ENCODE results near the gene TRIM41. TPM values are rescaled to one million over a fixed set of nuclear protein-coding genes. Genes with fewer than 3 reads are reported as not detected.
A peak's percentile ranks its signal among the peaks of the same experiment; 100 is the strongest.

TRIM41 gene
- total and polyA plus RNA-seq, 2 of the 13 experiments (the other 11 are each of a cell fraction or from before 2014, with no cell fraction given), result 10.2 to 16.7 TPM

DNA sequence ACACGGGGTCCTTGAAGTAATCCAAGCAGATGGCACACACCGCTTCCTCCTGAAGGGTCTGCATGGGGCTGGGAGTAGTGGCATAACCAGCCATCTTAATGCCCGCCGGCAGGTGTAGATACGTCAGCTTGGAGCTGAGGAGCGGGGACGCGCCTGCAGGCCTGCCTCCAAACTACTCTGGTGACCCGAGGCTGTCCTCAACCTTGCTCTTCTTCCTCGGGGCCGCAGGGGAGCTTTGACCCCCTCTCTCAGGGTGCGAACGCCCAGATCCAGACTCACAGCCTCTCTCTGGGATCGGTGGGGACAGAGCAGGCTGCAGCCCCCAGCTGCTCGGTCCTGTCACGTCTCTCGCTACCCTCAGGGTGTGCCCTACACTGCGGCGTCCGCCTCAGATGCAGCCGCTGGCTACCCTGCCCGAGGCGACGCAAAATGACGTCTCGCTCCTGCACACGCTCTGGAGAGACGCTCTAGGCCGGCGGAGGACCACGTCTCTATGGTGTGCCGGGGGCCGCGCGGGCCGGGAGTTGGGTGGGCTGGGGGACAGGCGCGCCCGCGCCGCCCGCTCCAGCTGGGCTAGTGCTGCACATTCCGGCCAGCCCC is 37.7 kb downstream of the TRIM41 start, which contains the start of gene TRIM52 (continued):
- TF ChIP-seq, protein P1, sequence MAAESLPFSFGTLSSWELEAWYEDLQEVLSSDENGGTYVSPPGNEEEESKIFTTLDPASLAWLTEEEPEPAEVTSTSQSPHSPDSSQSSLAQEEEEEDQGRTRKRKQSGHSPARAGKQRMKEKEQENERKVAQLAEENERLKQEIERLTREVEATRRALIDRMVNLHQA (CRISPR knock-in tag; IDR thresholded peaks at IDR 0.05), result no peak
- TF ChIP-seq HIC2 (CRISPR knock-in tag; IDR thresholded peaks at IDR 0.05; ENCODE audit: low read depth) (0 out of 2 replicates have a peak, but pooled peaks have one; percentile 59), ZNF256 (CRISPR knock-in tag; conservative IDR thresholded peaks at IDR 0.05) (peak; percentile 53; the same call in 1 of the 2 replicates), HMG20A (CRISPR knock-in tag; IDR thresholded peaks at IDR 0.05; ENCODE audit: borderline replicate concordance) (0 out of 2 replicates have a peak, but pooled peaks have one; percentile 1), ZNF44 (CRISPR knock-in tag; IDR thresholded peaks at IDR 0.05) (0 out of 2 replicates have a peak, but pooled peaks have one; percentile 34), NCOA2 (CRISPR knock-in tag; IDR thresholded peaks at IDR 0.05) (no peak), ZNF205 (CRISPR knock-in tag; IDR thresholded peaks at IDR 0.05) (no peak), STAG1 (CRISPR knock-in tag; IDR thresholded peaks at IDR 0.05) (peak; percentile 35), ELF3 (CRISPR knock-in tag; IDR thresholded peaks at IDR 0.05) (peak; percentile 74), EEA1 (CRISPR knock-in tag; IDR thresholded peaks at IDR 0.05; ENCODE audit: borderline replicate concordance) (0 out of 2 replicates have a peak, but pooled peaks have one; percentile 66), ZNF781 (CRISPR knock-in tag; IDR thresholded peaks at IDR 0.05; ENCODE audit: borderline replicate concordance, not compliant biosample characterization) (no peak), ZBTB1 (CRISPR knock-in tag; IDR thresholded peaks at IDR 0.05; ENCODE audit: borderline replicate concordance) (no peak), ARID4A (CRISPR knock-in tag; IDR thresholded peaks at IDR 0.05; ENCODE audit: borderline replicate concordance) (peak; percentile 93), NCOR1 (IDR thresholded peaks at IDR 0.05; ENCODE audit: borderline replicate concordance, low read length) (no peak), FOXO1 (CRISPR knock-in tag; IDR thresholded peaks at IDR 0.05) (peak; percentile 58; the same call in 1 of the 2 replicates), ZNF350 (CRISPR knock-in tag; IDR thresholded peaks at IDR 0.05; ENCODE audit: borderline replicate concordance, low read depth) (peak; percentile 92), ZNF674 (CRISPR knock-in tag; IDR thresholded peaks at IDR 0.05; ENCODE audit: low read depth) (no peak), SMARCC2 (IDR thresholded peaks at IDR 0.05) (no peak)
- TF ChIP-seq, protein P2, sequence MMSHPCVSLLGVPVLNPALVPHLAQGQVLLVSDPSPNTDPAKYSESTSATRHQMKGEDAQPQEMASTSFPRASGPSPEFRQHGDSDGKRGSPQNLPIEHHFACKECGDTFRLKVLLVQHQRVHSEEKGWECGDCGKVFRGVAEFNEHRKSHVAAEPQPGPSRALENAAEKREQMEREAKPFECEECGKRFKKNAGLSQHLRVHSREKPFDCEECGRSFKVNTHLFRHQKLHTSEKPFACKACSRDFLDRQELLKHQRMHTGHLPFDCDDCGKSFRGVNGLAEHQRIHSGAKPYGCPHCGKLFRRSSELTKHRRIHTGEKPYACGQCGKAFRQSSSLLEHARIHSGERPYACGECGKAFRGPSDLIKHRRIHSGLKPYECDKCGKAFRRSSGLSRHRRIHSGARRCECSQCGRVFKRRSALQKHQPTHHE (CRISPR knock-in tag; IDR thresholded peaks at IDR 0.05; ENCODE audit: borderline replicate concordance), result no peak; the same call in 1 of the 2 replicates
- TF ChIP-seq, protein P3, sequence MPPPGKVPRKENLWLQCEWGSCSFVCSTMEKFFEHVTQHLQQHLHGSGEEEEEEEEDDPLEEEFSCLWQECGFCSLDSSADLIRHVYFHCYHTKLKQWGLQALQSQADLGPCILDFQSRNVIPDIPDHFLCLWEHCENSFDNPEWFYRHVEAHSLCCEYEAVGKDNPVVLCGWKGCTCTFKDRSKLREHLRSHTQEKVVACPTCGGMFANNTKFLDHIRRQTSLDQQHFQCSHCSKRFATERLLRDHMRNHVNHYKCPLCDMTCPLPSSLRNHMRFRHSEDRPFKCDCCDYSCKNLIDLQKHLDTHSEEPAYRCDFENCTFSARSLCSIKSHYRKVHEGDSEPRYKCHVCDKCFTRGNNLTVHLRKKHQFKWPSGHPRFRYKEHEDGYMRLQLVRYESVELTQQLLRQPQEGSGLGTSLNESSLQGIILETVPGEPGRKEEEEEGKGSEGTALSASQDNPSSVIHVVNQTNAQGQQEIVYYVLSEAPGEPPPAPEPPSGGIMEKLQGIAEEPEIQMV (CRISPR knock-in tag; IDR thresholded peaks at IDR 0.05; ENCODE audit: low read depth), result peak; percentile 98
